AG09319 (cell line): ENCODE measurements around the gene MAFF.

Source experiments
- DNase-seq: peaks from one replicate; pipeline ENCODE4 v3.0.0-alpha.2; 2010; ENCODE audit warnings: low read depth; ENCODE audit errors: extremely low read depth
- CTCF ChIP-seq: IDR thresholded peaks from 2 replicates; pipeline ENCODE4 v1.5.1; 2011; ENCODE audit warnings: low read depth, mild to moderate bottlenecking, inconsistent platforms, low read length, moderate library complexity

The MAFF gene

DNA sequence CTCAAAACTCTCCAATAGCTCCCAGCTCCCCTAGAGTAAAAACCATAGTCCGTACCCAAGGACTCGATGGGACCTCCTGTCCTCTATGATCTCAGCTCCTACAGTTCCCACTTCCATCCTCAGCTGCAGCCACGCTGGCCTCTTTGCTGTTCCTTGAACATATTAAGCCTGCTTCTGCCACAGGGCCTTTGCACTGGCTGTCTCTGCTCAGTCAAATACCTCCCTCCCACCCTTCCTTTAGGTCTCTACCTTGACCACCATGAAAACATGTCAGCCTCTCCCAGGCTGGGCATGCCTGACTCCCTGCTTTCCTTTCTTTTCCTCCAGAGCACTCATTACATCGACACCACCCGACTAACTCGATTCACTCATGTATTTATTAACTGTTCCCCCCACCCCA lies 46.5 kb downstream of the MAFF start:
- no peak for TF ChIP-seq CTCF
- DNase-seq: no peak

- no peak for DNase-seq
- no peak for TF ChIP-seq CTCF
Observed at GRCh38 chr22:38249301-38249700, 47.5 kb downstream of the MAFF start.

DNA sequence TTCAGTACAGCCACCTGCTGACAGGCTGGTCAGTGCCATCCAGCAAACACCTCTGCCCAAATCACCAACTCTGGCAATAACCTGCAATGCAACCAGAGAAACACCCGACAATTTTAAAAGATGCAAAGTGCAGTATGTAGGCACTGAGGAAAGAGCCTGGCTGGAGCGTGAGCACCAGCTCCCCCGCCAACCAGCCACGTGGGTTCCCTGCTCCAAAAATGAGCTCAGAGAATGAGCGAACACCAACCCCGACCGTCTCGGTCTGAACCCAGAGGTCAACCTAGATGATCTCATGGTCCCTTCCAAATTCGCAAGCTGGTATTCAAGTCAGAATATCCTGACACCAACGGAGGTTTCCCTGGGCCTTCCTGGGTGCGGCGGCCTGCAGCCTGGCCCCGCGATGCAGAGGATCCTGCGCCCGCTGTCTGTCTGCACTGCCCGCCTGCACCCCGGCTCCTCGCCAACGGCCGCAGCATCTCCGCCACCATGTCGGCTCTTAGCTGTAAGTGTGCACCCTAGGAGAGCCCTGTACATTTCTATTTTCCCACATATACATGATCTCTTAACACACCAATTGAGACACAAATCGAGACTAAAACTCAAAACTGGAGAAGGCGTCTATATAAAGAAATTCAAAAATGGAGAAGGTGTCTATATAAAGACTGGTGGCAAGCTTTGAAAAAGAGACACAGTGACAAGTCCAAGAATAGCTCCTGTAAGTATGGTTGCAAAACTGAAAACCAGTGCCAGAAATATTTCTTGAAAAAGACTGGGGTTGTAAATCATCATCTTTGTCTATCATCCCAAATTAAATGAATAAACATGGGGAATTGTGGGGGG lies 48.2 kb downstream of the MAFF start:
- no peak for DNase-seq
- no peak for TF ChIP-seq CTCF

- no peak for DNase-seq
- no peak for TF ChIP-seq CTCF
Observed at GRCh38 chr22:38250643-38251340, 49.0 kb downstream of the MAFF start.

- DNase-seq: no peak
- no peak for TF ChIP-seq CTCF
Observed at GRCh38 chr22:38251341-38251692, 49.5 kb downstream of the MAFF start.

DNA sequence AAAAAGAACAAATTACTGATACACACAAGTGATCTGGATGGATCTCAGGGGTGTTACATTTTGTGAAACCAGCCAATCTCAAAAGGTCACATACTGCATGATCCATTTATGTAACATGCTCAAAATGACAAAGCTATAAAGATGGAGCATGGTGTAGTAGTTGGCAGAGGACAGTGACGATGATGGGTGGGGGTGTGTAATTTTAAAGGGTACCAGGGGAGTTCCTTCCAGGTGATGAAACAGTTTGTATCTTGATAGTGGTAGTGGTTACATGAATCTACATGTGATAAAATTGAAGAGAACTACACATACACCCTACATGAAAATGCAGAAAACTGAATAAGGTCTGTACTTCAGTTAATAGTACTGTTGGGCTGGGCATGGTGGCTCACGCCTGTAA lies 53.9 kb downstream of the MAFF start:
- no peak for DNase-seq
- no peak for TF ChIP-seq CTCF

- DNase-seq: no peak
Observed at GRCh38 chr22:38257181-38257580, 55.4 kb downstream of the MAFF start.

More at GRCh38 chr22:38257181-38257580, 55.4 kb downstream of the MAFF start:
- TF ChIP-seq CTCF: no peak
